ENCODE measurements around the gene STK38L. TPM values are rescaled to one million over a fixed set of nuclear protein-coding genes. Genes with fewer than 3 reads are reported as not detected.

The STK38L gene
- total RNA-seq, 1 donor from 2014 or later, result 269 TPM

GRCh38 chr12:27303139-27304111, 59.3 kb downstream of the STK38L start:
- no peak for DNase-seq (ENCODE audit: low spot score)
- intact Hi-C loops (cut with DNase I), result no loop called here

- no peak for DNase-seq (ENCODE audit: low spot score)
- intact Hi-C loops (cut with DNase I), result loop anchor here (5.0 kb wide), 1 partner anchor 283 kb away; the partner anchor contains the start of gene MED21
Observed at GRCh38 chr12:27304856-27305255, 60.8 kb downstream of the STK38L start.

- intact Hi-C loops (cut with DNase I), result loop anchor here (5.0 kb wide), 1 partner anchor 284 kb away; the partner anchor contains the start of gene MED21
- DNase-seq (ENCODE audit: low spot score), result no peak
Observed at GRCh38 chr12:27305673-27306456, 61.8 kb downstream of the STK38L start.

- intact Hi-C loops (cut with DNase I), result loop anchor here (5.0 kb wide), 1 partner anchor 287 kb away; the partner anchor contains the start of gene MED21
- DNase-seq (ENCODE audit: low spot score), result no peak
Observed at GRCh38 chr12:27309293-27309994, 65.4 kb downstream of the STK38L start.

GRCh38 chr12:27309995-27310315, 65.9 kb downstream of the STK38L start:
- intact Hi-C loops (cut with DNase I), result loop anchor here (5.0 kb wide), 1 partner anchor 288 kb away; the partner anchor contains the start of gene MED21
- DNase-seq (ENCODE audit: low spot score), result no peak

GRCh38 chr12:27316947-27317346, 72.9 kb downstream of the STK38L start:
- DNase-seq (ENCODE audit: low spot score), result no peak
- intact Hi-C loops (cut with DNase I), result no loop called here

GRCh38 chr12:27319409-27319808, 75.3 kb downstream of the STK38L start:
- intact Hi-C loops (cut with DNase I), result no loop called here
- DNase-seq (ENCODE audit: low spot score), result no peak

- intact Hi-C loops (cut with DNase I), result no loop called here
Observed at GRCh38 chr12:27319848-27320247, 75.8 kb downstream of the STK38L start.

GRCh38 chr12:27324530-27324929, 80.4 kb downstream of the STK38L start:
- intact Hi-C loops (cut with DNase I), result no loop called here

More at GRCh38 chr12:27319848-27320247, 75.8 kb downstream of the STK38L start:
- no peak for DNase-seq (ENCODE audit: low spot score)

GRCh38 chr12:27330846-27331245, 86.8 kb downstream of the STK38L start:
- intact Hi-C loops (cut with DNase I), result no loop called here
- no peak for DNase-seq (ENCODE audit: low spot score)

More at GRCh38 chr12:27324530-27324929, 80.4 kb downstream of the STK38L start:
- DNase-seq (ENCODE audit: low spot score), result no peak

GRCh38 chr12:27331291-27331926, 87.3 kb downstream of the STK38L start:
- DNase-seq (ENCODE audit: low spot score), result no peak
- intact Hi-C loops (cut with DNase I), result no loop called here

- intact Hi-C loops (cut with DNase I), result no loop called here
- no peak for DNase-seq (ENCODE audit: low spot score)
Observed at GRCh38 chr12:27331927-27332324, 87.8 kb downstream of the STK38L start.

- DNase-seq (ENCODE audit: low spot score), result no peak
- intact Hi-C loops (cut with DNase I), result no loop called here
Observed at GRCh38 chr12:27332407-27332713, 88.3 kb downstream of the STK38L start.

- DNase-seq (ENCODE audit: low spot score), result peak; percentile 76
- intact Hi-C loops (cut with DNase I), result no loop called here
Observed at GRCh38 chr12:27332714-27333402, 88.8 kb downstream of the STK38L start, which contains the start of gene BMAL2. Gene BMAL2 (plus strand): TSS chr12:27332836. CDS start chr12:27333073, 237 bp downstream.

GRCh38 chr12:27333403-27334009, 89.4 kb downstream of the STK38L start:
- peak; percentile 90 for DNase-seq (ENCODE audit: low spot score)
- intact Hi-C loops (cut with DNase I), result no loop called here

- DNase-seq (ENCODE audit: low spot score), result no peak
- intact Hi-C loops (cut with DNase I), result no loop called here
Observed at GRCh38 chr12:27334042-27334720, 90.1 kb downstream of the STK38L start.

- DNase-seq (ENCODE audit: low spot score), result no peak
- intact Hi-C loops (cut with DNase I), result no loop called here
Observed at GRCh38 chr12:27334721-27335082, 90.6 kb downstream of the STK38L start.

Measured in cardiac septum (tissue), 1 donor.